GM13977 (cell line): ENCODE results near the gene PRMT5.
"Not testable (repeated sequence)": the region's sequence is repeated elsewhere in the genome, so short reads cannot be mapped to it uniquely, and the experiment has no call there.

Source experiments
- DNase-seq: peaks from one replicate; pipeline ENCODE4 v3.0.0; 2012; ENCODE audit warnings: low spot score
- in situ Hi-C: fragments of 300-500 bp; cut with MboI; formaldehyde crosslinking; loops from one replicate; pipeline ENCODE4 v1.12.0; 2022; ENCODE audit warnings: low sequenced_read_pairs, low pct_unique_long_range_greater_than_20kb, mixed read lengths, inconsistent platforms; ENCODE audit not compliant: unreplicated experiment
- TF ChIP-seq, protein P1 (sequence below): IDR thresholded peaks from 2 replicates; pipeline ENCODE4 v1.5.1; 2012; ENCODE audit warnings: mild to moderate bottlenecking, control low read depth; ENCODE audit not compliant: insufficient read depth; ENCODE audit errors: extremely low read depth, missing control alignments

The PRMT5 gene

GRCh38 chr14:22922294-22922693 lies 6.9 kb downstream of the PRMT5 start:
- DNase-seq, result no peak
- in situ Hi-C loops, result no loop called here
- TF ChIP-seq, protein P1, sequence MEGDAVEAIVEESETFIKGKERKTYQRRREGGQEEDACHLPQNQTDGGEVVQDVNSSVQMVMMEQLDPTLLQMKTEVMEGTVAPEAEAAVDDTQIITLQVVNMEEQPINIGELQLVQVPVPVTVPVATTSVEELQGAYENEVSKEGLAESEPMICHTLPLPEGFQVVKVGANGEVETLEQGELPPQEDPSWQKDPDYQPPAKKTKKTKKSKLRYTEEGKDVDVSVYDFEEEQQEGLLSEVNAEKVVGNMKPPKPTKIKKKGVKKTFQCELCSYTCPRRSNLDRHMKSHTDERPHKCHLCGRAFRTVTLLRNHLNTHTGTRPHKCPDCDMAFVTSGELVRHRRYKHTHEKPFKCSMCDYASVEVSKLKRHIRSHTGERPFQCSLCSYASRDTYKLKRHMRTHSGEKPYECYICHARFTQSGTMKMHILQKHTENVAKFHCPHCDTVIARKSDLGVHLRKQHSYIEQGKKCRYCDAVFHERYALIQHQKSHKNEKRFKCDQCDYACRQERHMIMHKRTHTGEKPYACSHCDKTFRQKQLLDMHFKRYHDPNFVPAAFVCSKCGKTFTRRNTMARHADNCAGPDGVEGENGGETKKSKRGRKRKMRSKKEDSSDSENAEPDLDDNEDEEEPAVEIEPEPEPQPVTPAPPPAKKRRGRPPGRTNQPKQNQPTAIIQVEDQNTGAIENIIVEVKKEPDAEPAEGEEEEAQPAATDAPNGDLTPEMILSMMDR, result no peak

GRCh38 chr14:22920697-22921096 lies 8.5 kb downstream of the PRMT5 start:
- TF ChIP-seq, protein P1, result no peak
- in situ Hi-C loops, result no loop called here
- no peak for DNase-seq

- in situ Hi-C loops, result no loop called here
- TF ChIP-seq, protein P1, result no peak
These were observed 9.6 kb downstream of the PRMT5 start for GRCh38 chr14:22919601-22919921.

DNA sequence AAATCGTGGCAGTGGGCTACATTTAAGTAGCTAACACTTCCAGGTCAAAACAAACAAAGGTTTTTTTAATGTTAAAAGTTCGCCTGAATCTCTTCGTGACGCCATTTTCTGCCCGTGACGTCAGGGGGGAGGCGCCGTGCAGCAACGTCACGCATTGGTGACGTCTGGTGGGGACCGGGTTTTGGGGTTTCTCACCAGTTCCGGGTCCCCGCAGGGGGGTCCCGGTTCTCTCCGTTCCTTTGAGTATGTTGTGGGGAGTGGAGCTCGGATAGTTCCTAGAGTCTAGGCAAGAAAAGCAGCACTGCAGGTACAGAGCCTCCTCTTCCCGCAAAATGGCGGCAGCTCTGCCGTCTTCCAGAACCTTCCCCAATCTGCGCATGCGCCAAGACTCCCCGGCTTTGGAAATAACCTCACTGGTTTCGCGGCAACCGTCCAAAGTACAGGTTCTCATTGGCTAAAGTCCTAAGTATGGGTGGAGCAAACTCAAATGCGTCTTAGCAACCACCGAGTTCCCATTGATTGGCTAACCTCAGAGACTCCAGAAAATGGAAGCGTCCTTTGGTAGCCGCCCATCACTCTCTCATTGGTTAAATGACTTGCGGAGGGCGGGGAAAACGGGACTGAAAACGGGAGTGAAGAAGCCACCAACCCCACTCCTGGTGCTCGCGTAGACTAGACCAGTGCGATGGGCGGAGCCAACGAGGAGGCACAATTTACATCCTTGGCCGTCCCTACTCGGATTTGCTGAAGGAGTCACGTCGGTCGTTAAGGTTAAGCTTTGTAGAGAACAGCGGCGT lies 10.2 kb downstream of the PRMT5 start, which contains the start of gene RBM23:
Gene RBM23, minus strand, starts transcription at position 346 of the 797 bp plus-strand sequence.
- peak; percentile 94 for DNase-seq
- TF ChIP-seq, protein P1, result no peak
- in situ Hi-C loops, result no loop called here

More at GRCh38 chr14:22919601-22919921, 9.6 kb downstream of the PRMT5 start:
- DNase-seq, result no peak

GRCh38 chr14:22915886-22916521 lies 13.2 kb downstream of the PRMT5 start:
- no peak for DNase-seq
- in situ Hi-C loops, result no loop called here
- TF ChIP-seq, protein P1, result no peak

DNA sequence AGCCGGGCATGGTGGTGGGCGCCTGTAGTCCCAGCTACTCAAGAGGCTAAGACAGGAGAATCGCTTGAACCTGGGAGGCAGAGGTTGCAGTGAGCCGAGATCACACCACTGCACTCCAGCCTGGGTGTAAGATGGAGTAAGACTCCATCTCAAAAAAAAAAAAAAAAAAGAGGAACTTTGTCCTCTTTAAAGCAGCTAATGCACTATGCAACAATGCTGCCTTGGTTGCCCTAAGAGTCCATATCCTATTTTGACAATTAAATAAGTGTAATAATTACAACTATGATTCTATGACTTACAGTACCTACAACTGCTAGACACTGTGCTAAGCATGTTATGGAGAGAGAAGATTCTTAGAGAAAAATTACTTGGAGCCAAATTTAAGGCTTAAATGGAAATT lies 14.3 kb downstream of the PRMT5 start:
- in situ Hi-C loops, DNase-seq: not testable (repeated sequence)

GRCh38 chr14:22910916-22911315 lies 18.3 kb downstream of the PRMT5 start:
- TF ChIP-seq, protein P1, result no peak
- in situ Hi-C loops, result no loop called here

More at GRCh38 chr14:22910916-22911315, 18.3 kb downstream of the PRMT5 start:
- no peak for DNase-seq
